Measurements from ENCODE around the gene VPS13D.

DNA sequence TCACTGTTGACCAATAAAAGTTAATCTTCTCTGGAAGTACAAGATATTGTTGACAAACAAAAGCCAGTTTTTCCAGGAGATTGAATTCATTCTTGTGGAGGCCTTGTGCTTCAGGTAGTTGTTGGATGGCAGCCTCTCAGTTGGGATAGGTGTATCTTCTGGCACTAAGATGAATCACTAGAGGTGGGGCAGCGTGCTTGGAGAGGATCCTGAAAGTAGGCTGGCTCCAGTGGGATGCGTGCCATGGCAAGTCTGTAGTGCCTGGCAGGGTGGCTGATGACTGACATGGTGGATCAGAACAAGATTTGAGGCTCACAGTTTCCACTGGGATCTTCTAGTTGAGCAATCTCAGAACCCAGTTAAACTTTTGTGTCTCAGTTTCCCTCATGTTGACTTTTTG, 2.4 kb downstream of the VPS13D start:
- TF ChIP-seq POLR2A (IDR thresholded peaks at IDR 0.05) = no peak
- TF ChIP-seq, protein P1, sequence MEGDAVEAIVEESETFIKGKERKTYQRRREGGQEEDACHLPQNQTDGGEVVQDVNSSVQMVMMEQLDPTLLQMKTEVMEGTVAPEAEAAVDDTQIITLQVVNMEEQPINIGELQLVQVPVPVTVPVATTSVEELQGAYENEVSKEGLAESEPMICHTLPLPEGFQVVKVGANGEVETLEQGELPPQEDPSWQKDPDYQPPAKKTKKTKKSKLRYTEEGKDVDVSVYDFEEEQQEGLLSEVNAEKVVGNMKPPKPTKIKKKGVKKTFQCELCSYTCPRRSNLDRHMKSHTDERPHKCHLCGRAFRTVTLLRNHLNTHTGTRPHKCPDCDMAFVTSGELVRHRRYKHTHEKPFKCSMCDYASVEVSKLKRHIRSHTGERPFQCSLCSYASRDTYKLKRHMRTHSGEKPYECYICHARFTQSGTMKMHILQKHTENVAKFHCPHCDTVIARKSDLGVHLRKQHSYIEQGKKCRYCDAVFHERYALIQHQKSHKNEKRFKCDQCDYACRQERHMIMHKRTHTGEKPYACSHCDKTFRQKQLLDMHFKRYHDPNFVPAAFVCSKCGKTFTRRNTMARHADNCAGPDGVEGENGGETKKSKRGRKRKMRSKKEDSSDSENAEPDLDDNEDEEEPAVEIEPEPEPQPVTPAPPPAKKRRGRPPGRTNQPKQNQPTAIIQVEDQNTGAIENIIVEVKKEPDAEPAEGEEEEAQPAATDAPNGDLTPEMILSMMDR (IDR thresholded peaks at IDR 0.05) = no peak

Data from vagina (tissue), 2 donors.